Tibial nerve (tissue), 3 donors: ENCODE data around the gene LRRC37A.
A peak's percentile ranks its signal among the peaks of the same experiment; 100 is the strongest.
"Not testable (repeated sequence)": the region's sequence is repeated elsewhere in the genome, so short reads cannot be mapped to it uniquely, and the experiment has no call there.

Experiments used
- POLR2A ChIP-seq, 2 donors: fragments of 450-650 bp; IDR thresholded peaks; one replicate each; pipeline ENCODE4 v1.6.1; 2017; ENCODE audit warnings: antibody characterized with exemption in 2 of 2, mild to moderate bottlenecking in 2 of 2, moderate library complexity in 2 of 2
- TF ChIP-seq, protein P1 (sequence below), 5 experiments: fragments of 200-600 bp in 3 of 5; fragments of 450-650 bp in 2 of 5; sonication (generic) in 3 of 5; IDR thresholded peaks; one replicate each; pipeline ENCODE4 v1.5.1; 2016 to 2019; ENCODE audit warnings: antibody characterized with exemption in 5 of 5, mild to moderate bottlenecking in 3 of 5, moderate library complexity in 2 of 5

DNA sequence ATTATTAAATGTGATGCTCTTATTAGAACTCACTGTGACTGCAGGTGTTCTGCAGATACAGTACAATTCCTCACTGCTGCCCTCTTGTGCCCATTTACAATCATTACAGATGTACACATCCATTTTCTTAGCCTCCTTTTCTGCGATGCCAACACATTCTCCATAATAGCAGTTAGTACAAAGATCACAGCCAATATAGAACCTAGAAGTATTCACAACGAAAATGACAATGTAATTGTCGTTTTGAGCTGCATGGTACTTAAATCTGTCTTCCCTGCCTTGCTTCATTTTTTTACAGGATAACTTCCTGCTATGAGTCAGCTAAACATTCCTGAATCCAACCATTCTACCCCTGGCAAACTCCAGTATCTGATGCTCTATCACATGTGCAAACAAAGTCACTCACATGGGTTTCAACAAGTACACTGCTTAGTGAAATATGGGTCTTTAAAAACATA, 8.1 kb upstream of the LRRC37A start:
- TF ChIP-seq, protein P1, sequence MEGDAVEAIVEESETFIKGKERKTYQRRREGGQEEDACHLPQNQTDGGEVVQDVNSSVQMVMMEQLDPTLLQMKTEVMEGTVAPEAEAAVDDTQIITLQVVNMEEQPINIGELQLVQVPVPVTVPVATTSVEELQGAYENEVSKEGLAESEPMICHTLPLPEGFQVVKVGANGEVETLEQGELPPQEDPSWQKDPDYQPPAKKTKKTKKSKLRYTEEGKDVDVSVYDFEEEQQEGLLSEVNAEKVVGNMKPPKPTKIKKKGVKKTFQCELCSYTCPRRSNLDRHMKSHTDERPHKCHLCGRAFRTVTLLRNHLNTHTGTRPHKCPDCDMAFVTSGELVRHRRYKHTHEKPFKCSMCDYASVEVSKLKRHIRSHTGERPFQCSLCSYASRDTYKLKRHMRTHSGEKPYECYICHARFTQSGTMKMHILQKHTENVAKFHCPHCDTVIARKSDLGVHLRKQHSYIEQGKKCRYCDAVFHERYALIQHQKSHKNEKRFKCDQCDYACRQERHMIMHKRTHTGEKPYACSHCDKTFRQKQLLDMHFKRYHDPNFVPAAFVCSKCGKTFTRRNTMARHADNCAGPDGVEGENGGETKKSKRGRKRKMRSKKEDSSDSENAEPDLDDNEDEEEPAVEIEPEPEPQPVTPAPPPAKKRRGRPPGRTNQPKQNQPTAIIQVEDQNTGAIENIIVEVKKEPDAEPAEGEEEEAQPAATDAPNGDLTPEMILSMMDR (IDR thresholded peaks at IDR 0.05): peak; percentile 61 to 75 (median 68)
- TF ChIP-seq POLR2A (IDR thresholded peaks at IDR 0.05): not testable (repeated sequence)
